Transverse colon (tissue), 4 donors: Measurements from ENCODE around the gene NCKAP5. TPM values are rescaled to one million over a fixed set of nuclear protein-coding genes. Genes with fewer than 3 reads are reported as not detected.

Experiments used
- DNase-seq: peaks from one replicate; pipeline ENCODE4 v3.0.0-alpha.2; 2019
- H3K27ac ChIP-seq, 4 donors: fragments of 200-600 bp; sonication (generic); 2 replicates each; pipeline ENCODE4 v1.5.1; 2016 to 2018; ENCODE audit warnings: inconsistent platforms in 4 of 4
- H3K27me3 ChIP-seq: fragments of 200-600 bp; sonication (generic); 2 replicates; pipeline ENCODE4 v1.5.1; 2017; ENCODE audit warnings: inconsistent platforms
- H3K36me3 ChIP-seq, 4 donors: fragments of 200-600 bp; sonication (generic); 2 replicates each; pipeline ENCODE4 v1.5.1; 2017 to 2019; ENCODE audit warnings: inconsistent platforms in 4 of 4
- H3K4me1 ChIP-seq, 4 donors: fragments of 200-600 bp; sonication (generic); 2 replicates each; pipeline ENCODE4 v1.5.1; 2017 to 2020; ENCODE audit warnings: inconsistent platforms in 4 of 4
- H3K4me3 ChIP-seq, 4 donors: fragments of 200-600 bp; sonication (generic); 1 replicate in 1 of 4; 2 replicates in 3 of 4; pipeline versions ENCODE4 v1.5.1 to v1.6.1; 2017 to 2019; ENCODE audit warnings: inconsistent platforms in 4 of 4
- H3K9me3 ChIP-seq, 2 donors: fragments of 200-600 bp; sonication (generic); 2 replicates each; pipeline ENCODE4 v1.5.1; 2017 to 2019; ENCODE audit warnings: inconsistent platforms in 2 of 2
- EP300 ChIP-seq: sonication (generic); formaldehyde crosslinking; IDR thresholded peaks from one replicate; pipeline ENCODE4 v1.6.1; 2017; ENCODE audit warnings: antibody characterized with exemption, low read depth
- POLR2A ChIP-seq: fragments of 450-650 bp; IDR thresholded peaks from one replicate; pipeline ENCODE4 v1.6.1; 2016; ENCODE audit warnings: antibody characterized with exemption, mild to moderate bottlenecking, moderate library complexity
- POLR2AphosphoS5 ChIP-seq, 3 donors: sonication (generic); formaldehyde crosslinking; IDR thresholded peaks; one replicate each; pipeline ENCODE4 v1.6.1; 2016; ENCODE audit warnings: antibody characterized with exemption in 3 of 3
- WGBS, 2 donors: methylation state at CpG; one replicate each; pipeline ENCODE4 v1.1.5; 2018; ENCODE audit warnings: low coverage in 1 of 2; 5-methylcytosine and 5-hydroxymethylcytosine counted together
- in situ Hi-C, 4 donors: fragments of 200-750 bp; cut with MboI; loops; one replicate each; pipeline versions ENCODE4 v1.15.0 to v1.15.1; 2017; ENCODE audit warnings: low sequenced_read_pairs in 3 of 4, low pct_ligation_motif_present in 1 of 4, low pct_unique_long_range_greater_than_20kb in 1 of 4
- intact Hi-C: fragments of 100-400 bp; cut with DNase I; formaldehyde crosslinking; loops from one replicate; pipeline ENCODE4 v1.15.1; 2023; ENCODE audit warnings: low total_unique reads
- total RNA-seq, 4 donors: library from RNA; depleted of rRNA; stranded (reverse); fragments of >200 nt; gene quantifications; one replicate each; pipeline ENCODE4 v1.1.0, GENCODE V29; 2016
- TF ChIP-seq, protein P1 (sequence below), 5 experiments: fragments of 200-600 bp in 3 of 5; fragments of 450-650 bp in 2 of 5; sonication (generic) in 3 of 5; IDR thresholded peaks; 1 replicate in 2 of 5; 2 replicates in 3 of 5; pipeline ENCODE4 v1.5.1; 2016 to 2017; ENCODE audit warnings: antibody characterized with exemption in 5 of 5, inconsistent platforms in 3 of 5, mild to moderate bottlenecking in 2 of 5, moderate library complexity in 1 of 5

The NCKAP5 gene
- total RNA-seq, 4 donors from 2014 or later: 1.1 to 10.9 (median 5.0) TPM

DNA sequence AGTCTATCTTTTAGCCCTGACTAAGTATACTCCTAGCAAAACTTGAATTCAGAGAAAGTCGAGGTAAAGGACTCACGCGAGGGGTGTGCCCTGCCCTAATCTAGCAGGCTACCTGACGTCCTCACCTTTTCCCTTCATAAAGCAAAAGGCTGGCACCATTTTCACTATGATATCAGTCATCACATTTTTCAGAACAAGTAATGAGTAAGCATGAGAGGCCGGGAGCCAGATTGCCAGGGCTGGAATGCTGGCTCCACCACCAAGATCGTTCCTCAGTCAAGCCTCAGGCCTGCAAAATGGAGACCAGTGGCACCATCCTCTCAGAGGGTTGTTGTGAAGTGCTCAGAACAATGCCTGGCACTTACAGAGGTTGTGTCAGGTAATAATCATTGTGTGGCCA lies 18.7 kb upstream of the NCKAP5 start:
- TF ChIP-seq EP300 (no peak), POLR2AphosphoS5 (IDR thresholded peaks at IDR 0.05) (no peak), POLR2A (no peak)
- TF ChIP-seq, protein P1, sequence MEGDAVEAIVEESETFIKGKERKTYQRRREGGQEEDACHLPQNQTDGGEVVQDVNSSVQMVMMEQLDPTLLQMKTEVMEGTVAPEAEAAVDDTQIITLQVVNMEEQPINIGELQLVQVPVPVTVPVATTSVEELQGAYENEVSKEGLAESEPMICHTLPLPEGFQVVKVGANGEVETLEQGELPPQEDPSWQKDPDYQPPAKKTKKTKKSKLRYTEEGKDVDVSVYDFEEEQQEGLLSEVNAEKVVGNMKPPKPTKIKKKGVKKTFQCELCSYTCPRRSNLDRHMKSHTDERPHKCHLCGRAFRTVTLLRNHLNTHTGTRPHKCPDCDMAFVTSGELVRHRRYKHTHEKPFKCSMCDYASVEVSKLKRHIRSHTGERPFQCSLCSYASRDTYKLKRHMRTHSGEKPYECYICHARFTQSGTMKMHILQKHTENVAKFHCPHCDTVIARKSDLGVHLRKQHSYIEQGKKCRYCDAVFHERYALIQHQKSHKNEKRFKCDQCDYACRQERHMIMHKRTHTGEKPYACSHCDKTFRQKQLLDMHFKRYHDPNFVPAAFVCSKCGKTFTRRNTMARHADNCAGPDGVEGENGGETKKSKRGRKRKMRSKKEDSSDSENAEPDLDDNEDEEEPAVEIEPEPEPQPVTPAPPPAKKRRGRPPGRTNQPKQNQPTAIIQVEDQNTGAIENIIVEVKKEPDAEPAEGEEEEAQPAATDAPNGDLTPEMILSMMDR (IDR thresholded peaks at IDR 0.05): no peak
- Histone ChIP-seq H3K4me1 (peaks cover 0 to 12% (median 6%) of the 10 kb centered on the region in 4 donors), H3K36me3 (no peaks in the 10 kb centered on the region), H3K27me3 (no peaks in the 10 kb centered on the region), H3K4me3 (no peak overlapping the region), H3K27ac (no peak overlapping the region), H3K9me3 (no peaks in the 10 kb centered on the region)
- intact Hi-C loops: no loop called here
- in situ Hi-C loops: no loop called here
- 54 to 80% methylated on average over 4 to 6 of the region's 6 CpGs for WGBS, 2 donors
- no peak for DNase-seq

DNA sequence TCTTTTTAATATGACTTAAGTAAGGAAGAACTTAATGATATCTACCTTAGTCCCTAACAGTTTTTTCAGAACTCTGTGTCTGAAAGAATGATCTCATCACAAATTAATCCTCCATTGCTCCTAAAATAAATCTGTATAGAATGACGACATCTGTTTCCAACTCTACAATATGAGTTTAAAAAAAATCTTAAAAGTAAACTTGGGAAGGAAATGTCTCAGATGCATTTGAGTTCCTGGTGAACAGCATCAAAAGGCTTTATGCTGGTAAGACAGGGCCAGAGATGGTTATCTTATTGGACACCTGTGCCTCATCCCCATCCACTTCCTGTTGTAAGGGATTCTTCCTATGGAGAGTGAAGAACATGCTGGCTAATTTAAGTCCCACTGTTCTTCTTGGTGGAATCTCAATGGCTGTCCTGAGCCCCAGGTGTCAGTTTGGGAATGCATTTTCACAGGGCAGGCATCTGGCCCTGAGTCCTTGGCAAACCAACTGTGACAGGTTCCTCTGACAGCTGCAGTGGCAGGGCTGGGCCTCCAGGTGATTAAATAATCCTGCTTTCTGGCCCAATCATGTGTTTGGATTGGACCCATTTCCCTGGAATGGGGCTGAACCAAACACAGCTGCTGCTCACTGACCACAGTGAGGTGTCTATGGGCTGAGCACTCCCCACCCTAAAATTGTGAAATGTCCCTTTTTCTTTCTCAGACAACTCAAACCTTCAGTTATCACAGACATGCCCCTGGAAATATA lies 12.9 kb upstream of the NCKAP5 start:
- peaks cover 0 to 5% (median 0%) of the 10 kb centered on the region in 4 donors for H3K4me1 ChIP-seq
- DNase-seq: no peak
- H3K4me3 ChIP-seq: no peak overlapping the region
- H3K27ac ChIP-seq: no peak overlapping the region
- H3K9me3 ChIP-seq: no peaks in the 10 kb centered on the region
- H3K27me3 ChIP-seq: no peaks in the 10 kb centered on the region
- in situ Hi-C loops (no loop called here), intact Hi-C loops (no loop called here)
- TF ChIP-seq EP300: no peak
- 30 to 49% methylated on average over 1 of the region's 1 CpG for WGBS, 2 donors
- no peaks in the 10 kb centered on the region for H3K36me3 ChIP-seq

DNA sequence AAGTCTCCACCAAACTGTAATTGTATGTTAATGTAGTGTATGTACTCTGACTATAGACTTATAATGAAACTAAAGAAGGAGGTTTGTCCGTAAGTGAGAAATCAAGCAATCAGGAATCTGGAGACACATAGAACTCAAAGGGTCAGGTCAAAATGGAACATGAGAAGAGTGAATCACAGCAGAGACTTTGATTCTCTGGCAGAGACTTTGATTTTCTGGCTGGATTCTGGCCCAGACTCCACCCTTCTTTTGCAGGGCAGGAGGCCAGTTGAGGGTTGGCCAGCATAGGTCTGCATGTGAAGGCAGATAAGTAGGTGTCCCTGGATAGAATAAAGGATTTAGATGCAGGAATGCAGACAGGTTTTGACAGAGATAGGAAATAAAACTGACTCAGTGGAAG lies 11.0 kb upstream of the NCKAP5 start:
- intact Hi-C loops: no loop called here
- TF ChIP-seq, protein P1 (IDR thresholded peaks at IDR 0.05): no peak
- TF ChIP-seq POLR2A: no peak
- no peak for TF ChIP-seq POLR2AphosphoS5 (IDR thresholded peaks at IDR 0.05)
- no peak for TF ChIP-seq EP300
- WGBS, 2 donors: 44 to 53% methylated on average over 1 of the region's 1 CpG
- no peak overlapping the region for H3K4me3 ChIP-seq
- in situ Hi-C loops: no loop called here
- no peaks in the 10 kb centered on the region for H3K9me3 ChIP-seq
- H3K27ac ChIP-seq: no peak overlapping the region
- H3K36me3 ChIP-seq: no peaks in the 10 kb centered on the region
- DNase-seq: peak; percentile 29
- H3K27me3 ChIP-seq: no peaks in the 10 kb centered on the region
- peaks cover 0 to 5% (median 0%) of the 10 kb centered on the region in 4 donors for H3K4me1 ChIP-seq

DNA sequence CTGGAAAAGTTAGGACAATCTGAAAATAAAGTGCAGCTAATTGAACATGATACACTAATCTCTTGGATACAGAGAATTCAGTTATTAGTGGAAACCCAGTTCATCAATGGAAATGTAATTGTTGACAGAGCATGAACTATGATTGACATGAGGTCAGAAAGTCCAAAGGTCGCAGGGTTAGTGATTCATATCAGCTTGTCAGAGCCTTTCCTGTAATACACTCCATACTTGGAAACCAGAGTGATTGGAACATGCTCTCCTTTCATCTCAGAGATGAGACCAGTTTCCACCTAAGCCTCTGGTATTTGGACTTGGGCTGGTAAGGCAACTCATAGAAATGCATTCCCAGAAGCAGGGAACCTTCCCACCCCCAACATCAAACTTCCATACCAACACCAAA lies 8.5 kb upstream of the NCKAP5 start:
- in situ Hi-C loops (no loop called here), intact Hi-C loops (no loop called here)
- Histone ChIP-seq H3K9me3 (no peaks in the 10 kb centered on the region), H3K4me3 (no peak overlapping the region), H3K4me1 (peaks cover 0 to 5% (median 0%) of the 10 kb centered on the region in 4 donors), H3K36me3 (no peaks in the 10 kb centered on the region), H3K27ac (no peak overlapping the region), H3K27me3 (no peaks in the 10 kb centered on the region)
- DNase-seq: no peak
- TF ChIP-seq, protein P1 (IDR thresholded peaks at IDR 0.05): no peak
- no peak for TF ChIP-seq POLR2A
- TF ChIP-seq POLR2AphosphoS5 (IDR thresholded peaks at IDR 0.05): no peak
- TF ChIP-seq EP300: no peak
- 30 to 33% methylated on average over 1 of the region's 1 CpG for WGBS, 2 donors

DNA sequence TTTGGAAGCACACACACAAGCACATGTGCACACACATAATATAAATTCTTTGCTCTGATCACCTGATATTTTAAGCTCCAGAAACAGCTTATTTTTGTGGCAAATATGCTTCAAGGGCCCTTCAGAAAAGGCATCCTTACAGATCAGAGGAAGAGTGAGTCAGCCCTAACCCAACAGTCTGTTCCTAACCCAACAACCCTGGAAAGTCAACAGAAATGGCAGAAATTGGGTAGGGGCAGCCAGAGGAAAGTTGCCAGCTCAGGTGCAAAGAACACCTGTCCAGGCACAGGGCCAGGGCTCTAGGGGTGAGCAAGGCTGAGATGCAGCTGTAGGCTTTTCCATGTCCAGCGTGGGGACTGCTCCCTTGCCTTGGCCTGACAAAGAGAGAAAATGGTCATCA lies 6.4 kb upstream of the NCKAP5 start:
- WGBS, 2 donors: 86% methylated on average over 1 of the region's 1 CpG; no CpG with 5 or more reads in 1 of the 2 donors
- Histone ChIP-seq H3K36me3 (no peaks in the 10 kb centered on the region), H3K4me3 (no peak overlapping the region), H3K27me3 (no peaks in the 10 kb centered on the region), H3K4me1 (peaks cover 0 to 5% (median 0%) of the 10 kb centered on the region in 4 donors), H3K9me3 (no peaks in the 10 kb centered on the region), H3K27ac (no peak overlapping the region)
- in situ Hi-C loops: no loop called here
- DNase-seq: no peak
- TF ChIP-seq POLR2A (no peak), POLR2AphosphoS5 (IDR thresholded peaks at IDR 0.05) (no peak), EP300 (no peak)
- TF ChIP-seq, protein P1 (IDR thresholded peaks at IDR 0.05): no peak
- intact Hi-C loops: no loop called here
